Activated naive CD4-positive, alpha-beta T cell treated with anti-CD3 and anti-CD28 coated beads for 36 hours (primary cell): ENCODE results near the gene CRAMP1. TPM values are rescaled to one million over a fixed set of nuclear protein-coding genes. Genes with fewer than 3 reads are reported as not detected.

Experiments used
- CTCF ChIA-PET: fragments of 350-600 bp; sonication (Branson Sonifier 250); formaldehyde crosslinking; loops from one replicate; lab custom pipeline; 2021; ENCODE audit warnings: antibody characterized with exemption; lab: Charles Lee
- DNase-seq: peaks from one replicate; pipeline ENCODE4 v3.0.0-alpha.2; 2020
- H3K27ac Mint-ChIP-seq: one replicate; pipeline ENCODE4 v1.8.0; 2021; ENCODE audit warnings: mild to moderate bottlenecking, mixed read lengths
- H3K27me3 Mint-ChIP-seq: one replicate; pipeline ENCODE4 v1.8.0; 2021; ENCODE audit warnings: low read depth, mixed read lengths
- H3K36me3 Mint-ChIP-seq: one replicate; pipeline ENCODE4 v1.8.0; 2021; ENCODE audit warnings: low read depth, mixed read lengths
- H3K4me1 Mint-ChIP-seq: one replicate; pipeline ENCODE4 v1.8.0; 2021; ENCODE audit warnings: low read depth, mixed read lengths
- H3K4me3 Mint-ChIP-seq: one replicate; pipeline ENCODE4 v1.8.0; 2021; ENCODE audit warnings: mild to moderate bottlenecking, moderate library complexity, mixed read lengths
- H3K9me3 Mint-ChIP-seq: one replicate; pipeline ENCODE4 v1.8.0; 2021; ENCODE audit warnings: mixed read lengths
- intact Hi-C: fragments of 100-400 bp; cut with micrococcal nuclease; formaldehyde crosslinking; loops from one replicate; pipeline ENCODE4 v1.15.1; 2023
- total RNA-seq, 2 experiments: library from RNA; stranded (reverse); gene quantifications; one replicate each; pipeline ENCODE4 v1.2.3, GENCODE V29; 2021

CRAMP1 gene
- total RNA-seq, 2 experiments from 2014 or later: 11.3 to 15.7 TPM

DNA sequence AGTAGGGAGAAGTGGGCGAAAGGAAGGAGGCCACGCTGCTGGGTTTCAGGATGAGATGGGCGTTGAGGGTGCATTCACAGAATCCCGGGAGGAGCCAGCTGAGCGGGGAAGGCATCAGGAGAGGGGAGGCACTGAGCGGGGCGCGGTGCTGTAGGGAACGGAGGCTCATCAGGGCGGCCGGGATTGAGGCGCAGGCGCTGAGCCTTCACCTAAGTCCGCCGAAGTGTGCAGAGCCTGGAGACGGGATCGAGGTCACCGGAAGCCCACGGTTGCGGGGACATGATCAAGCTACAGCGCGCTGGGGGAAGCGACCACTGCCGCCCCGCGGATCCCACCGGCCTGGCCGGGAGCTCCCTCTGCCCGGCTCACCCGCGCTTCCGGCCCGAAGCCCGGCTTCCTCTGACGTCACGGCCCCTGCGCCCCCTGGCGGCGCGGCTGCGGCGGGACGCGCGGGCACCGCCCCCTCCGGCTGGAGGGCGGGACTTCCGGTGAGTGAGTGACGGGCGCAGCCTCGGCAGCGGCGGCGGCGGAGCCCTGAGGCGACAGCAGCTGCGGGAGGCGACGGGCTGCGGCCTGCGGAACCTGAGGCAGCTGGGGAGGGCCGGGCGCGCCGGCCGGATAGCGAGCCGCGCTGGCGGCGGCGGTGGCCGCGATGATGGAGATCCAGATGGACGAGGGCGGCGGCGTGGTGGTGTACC, 93.7 kb downstream of the CRAMP1 start, which contains the start of gene MAPK8IP3:
TSS of gene MAPK8IP3 (plus strand) at position 508 of the 698 bp plus-strand sequence. CDS start at position 653, 145 bp downstream.
- peaks cover 32% of the 10 kb centered on the region for H3K4me1 Mint-ChIP-seq
- intact Hi-C loops: loop anchor here (1.0 to 5.0 kb wide), 6 partner anchors 28 to 285 kb away; partner anchors contain the start of genes CLCN7, CRAMP1, EME2 and IFT140
- no peaks in the 10 kb centered on the region for H3K27me3 Mint-ChIP-seq
- peak within 1 kb of the TSS; percentile 92 for H3K27ac Mint-ChIP-seq
- H3K4me3 Mint-ChIP-seq: peak within 1 kb of the TSS; percentile 98
- no peaks in the 10 kb centered on the region for H3K9me3 Mint-ChIP-seq
- peak; percentile 91 for DNase-seq
- CTCF ChIA-PET: interaction anchor here (0.6 to 2.1 kb wide), 16 partner anchors 22 to 795 kb away, joined by 3 to 10 read pairs (median 3); partner anchors contain the start of genes EME2, JPT2, MRPS34 and NUBP2
- H3K36me3 Mint-ChIP-seq: peaks cover 4% of the 10 kb centered on the region

DNA sequence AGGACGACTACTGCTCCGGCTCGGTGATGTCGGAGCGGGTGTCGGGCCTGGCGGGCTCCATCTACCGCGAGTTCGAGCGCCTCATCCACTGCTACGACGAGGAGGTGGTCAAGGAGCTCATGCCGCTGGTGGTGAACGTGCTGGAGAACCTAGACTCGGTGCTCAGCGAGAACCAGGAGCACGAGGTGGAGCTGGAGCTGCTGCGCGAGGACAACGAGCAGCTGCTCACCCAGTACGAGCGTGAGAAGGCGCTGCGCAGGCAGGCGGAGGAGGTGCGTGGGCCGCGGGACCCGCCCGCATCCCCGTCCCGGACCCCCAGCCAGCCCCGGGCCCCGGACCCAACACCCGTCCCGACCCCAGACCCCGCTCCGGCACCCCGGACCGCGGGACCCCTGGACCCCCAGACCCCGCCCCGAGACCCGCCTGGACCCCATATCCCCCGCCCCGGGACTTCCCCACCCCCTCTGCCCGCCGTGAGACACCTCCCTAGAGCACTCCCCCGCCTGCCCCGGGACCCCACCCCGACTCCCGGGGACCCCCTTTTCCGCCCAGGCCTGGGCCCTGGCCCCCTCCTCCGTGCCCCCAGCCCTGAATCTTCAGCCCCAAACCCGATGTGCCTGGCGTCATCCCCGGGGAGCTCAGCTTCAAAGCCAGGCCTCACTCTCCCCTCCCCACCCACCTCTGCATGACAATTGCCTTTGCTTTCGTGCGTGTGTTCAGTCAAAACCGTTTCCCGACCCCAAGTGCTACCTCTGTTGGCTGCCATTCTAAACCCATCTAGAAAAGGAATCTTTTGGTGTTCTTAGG, 94.4 kb downstream of the CRAMP1 start:
- DNase-seq: peak; percentile 65
- peaks cover 32% of the 10 kb centered on the region for H3K4me1 Mint-ChIP-seq
- CTCF ChIA-PET: interaction anchor here (0.6 to 2.1 kb wide), 12 partner anchors 25 to 795 kb away, joined by 3 to 10 read pairs (median 3); partner anchors contain the start of genes EME2, JPT2, MRPS34 and NUBP2
- no peaks in the 10 kb centered on the region for H3K36me3 Mint-ChIP-seq
- intact Hi-C loops: loop anchor here (1.0 to 5.0 kb wide), 6 partner anchors 17 to 286 kb away; partner anchors contain the start of genes CLCN7, CRAMP1, EME2 and IFT140
- no peaks in the 10 kb centered on the region for H3K27me3 Mint-ChIP-seq
- H3K27ac Mint-ChIP-seq: peak overlapping the region; percentile 80
- H3K9me3 Mint-ChIP-seq: no peaks in the 10 kb centered on the region
- peak overlapping the region; percentile 98 for H3K4me3 Mint-ChIP-seq

DNA sequence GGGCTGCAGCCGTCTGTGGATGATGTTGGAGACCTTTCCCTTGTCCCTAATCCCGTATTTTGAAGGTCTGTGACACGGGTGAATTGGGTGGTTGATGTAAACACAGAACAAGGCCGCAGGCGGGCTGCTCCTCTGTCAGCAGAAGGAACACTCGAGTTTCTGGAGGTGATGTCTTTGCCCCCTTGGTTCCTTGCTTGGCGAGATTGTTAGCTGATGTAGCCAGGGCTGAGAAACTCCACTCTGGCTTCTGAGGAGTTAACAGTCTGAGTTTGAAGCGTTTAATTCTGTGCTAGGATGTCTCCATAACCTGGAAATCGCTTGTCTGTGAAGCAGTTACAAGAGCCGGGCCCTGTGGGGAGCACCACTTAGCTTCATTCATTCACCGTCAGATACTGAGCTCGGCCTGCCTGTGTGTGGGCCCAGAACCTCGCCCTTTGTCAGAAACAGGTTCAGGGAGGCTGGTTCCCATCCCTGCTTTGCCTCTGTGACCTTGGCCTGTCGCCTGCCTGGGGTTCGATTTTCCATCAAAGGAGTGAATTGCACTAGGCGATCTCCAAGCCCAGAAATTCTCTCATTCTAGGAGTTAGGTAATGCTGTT, 95.1 kb downstream of the CRAMP1 start:
- Mint-ChIP-seq H3K4me1 (peaks cover 33% of the 10 kb centered on the region), H3K9me3 (no peaks in the 10 kb centered on the region), H3K4me3 (peak overlapping the region; percentile 89), H3K27ac (peak overlapping the region; percentile 78), H3K27me3 (no peaks in the 10 kb centered on the region), H3K36me3 (no peaks in the 10 kb centered on the region)
- peak; percentile 39 for DNase-seq
- CTCF ChIA-PET: interaction anchor here (0.8 to 1.3 kb wide), 2 partner anchors 25 to 75 kb away, joined by 3 to 5 read pairs; partner anchors contain the start of genes NUBP2 and SPSB3
- intact Hi-C loops: loop anchor here (1.0 to 5.0 kb wide), 5 partner anchors 16 to 286 kb away; partner anchors contain the start of genes CLCN7, EME2, MRPS34 and NUBP2

DNA sequence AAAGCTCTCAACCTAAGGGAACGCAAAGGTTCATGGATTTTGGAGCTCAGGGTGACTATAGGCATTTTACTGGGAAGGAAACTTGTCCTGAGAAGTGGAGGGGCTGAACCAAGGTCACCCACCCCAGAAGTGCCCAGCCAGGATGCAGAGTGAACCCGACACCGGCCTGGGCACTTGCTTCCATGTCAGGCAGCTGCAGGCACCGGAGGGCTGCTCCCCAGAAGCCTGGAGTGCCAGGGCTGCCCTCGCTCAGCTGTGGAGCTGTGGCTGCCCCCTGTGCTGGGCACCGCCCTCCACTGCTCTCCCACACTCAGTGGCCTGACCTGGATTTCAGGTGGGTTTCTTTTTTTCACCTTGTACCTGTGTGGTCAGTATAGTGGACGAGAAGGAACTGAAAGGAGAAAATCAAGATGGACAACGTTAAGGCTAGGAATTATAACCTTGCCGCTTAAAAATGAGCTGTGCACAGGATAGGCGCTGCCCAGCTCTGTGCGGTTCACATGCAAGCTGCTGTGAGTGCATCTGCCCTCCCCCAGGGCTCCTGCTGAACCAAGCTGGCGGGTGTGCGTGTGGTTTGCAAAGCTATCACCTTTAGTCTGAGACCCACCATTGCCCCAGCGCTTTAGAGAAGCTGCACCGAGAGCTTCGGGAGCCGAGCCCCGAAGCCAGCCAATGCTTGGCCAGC, 96.1 kb downstream of the CRAMP1 start:
- intact Hi-C loops: loop anchor here (5.0 kb wide), 1 partner anchor 231 kb away; the partner anchor contains the start of gene CLCN7
- Mint-ChIP-seq H3K9me3 (no peaks in the 10 kb centered on the region), H3K4me3 (peak overlapping the region; percentile 89), H3K4me1 (peaks cover 42% of the 10 kb centered on the region), H3K27me3 (no peaks in the 10 kb centered on the region), H3K27ac (no peak overlapping the region), H3K36me3 (no peaks in the 10 kb centered on the region)
- DNase-seq: no peak
- CTCF ChIA-PET: interaction anchor here (0.8 kb wide), 1 partner anchor 74 kb away, joined by 5 read pairs; the partner anchor contains the start of genes NUBP2 and SPSB3

DNA sequence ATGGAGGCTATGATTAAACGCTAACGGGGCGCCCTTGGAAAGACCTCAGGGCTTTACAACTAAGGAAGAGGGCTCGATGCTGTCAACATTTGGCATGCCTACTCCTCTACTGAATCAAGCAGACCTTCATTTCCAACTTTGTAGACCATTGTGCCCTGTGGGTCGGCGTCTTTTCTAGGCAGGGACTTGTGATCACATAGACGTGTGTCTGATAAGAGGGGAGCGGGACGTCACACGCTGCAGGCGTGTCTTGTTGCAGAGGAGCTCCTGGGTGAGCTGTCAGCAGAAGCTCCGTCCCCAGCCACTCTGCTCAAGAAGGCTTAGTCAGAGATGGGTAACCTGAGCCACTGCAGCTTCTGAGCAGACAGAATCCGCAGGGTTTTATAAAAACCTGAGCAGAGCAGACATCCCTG, 96.6 kb downstream of the CRAMP1 start:
- Mint-ChIP-seq H3K9me3 (no peaks in the 10 kb centered on the region), H3K27ac (no peak overlapping the region), H3K27me3 (no peaks in the 10 kb centered on the region), H3K36me3 (no peaks in the 10 kb centered on the region), H3K4me3 (no peak overlapping the region), H3K4me1 (peaks cover 43% of the 10 kb centered on the region)
- intact Hi-C loops: loop anchor here (5.0 kb wide), 1 partner anchor 231 kb away; the partner anchor contains the start of gene CLCN7
- CTCF ChIA-PET: no interaction called here
- DNase-seq: no peak

DNA sequence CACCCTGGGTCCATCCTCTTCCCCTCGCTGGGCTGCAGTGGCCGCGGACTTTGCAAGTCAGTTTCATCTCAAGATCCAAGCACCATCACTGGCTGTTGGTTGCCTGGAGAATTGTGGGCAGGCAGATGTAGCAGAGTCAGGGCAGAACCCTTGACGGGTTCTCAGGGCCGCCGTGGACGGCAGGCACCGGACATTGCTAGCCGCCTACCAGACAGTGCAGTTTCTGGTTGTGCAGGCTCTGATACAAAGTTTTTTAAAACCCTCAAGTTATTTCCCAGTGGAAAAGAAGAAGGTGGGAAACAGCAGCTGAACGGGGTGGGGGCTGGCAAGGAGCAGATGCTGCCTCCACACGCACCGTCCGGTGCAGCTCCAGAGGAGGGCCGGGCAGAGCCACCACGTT, 97.2 kb downstream of the CRAMP1 start:
- Mint-ChIP-seq H3K4me3 (no peak overlapping the region), H3K36me3 (no peaks in the 10 kb centered on the region), H3K27me3 (no peaks in the 10 kb centered on the region), H3K27ac (no peak overlapping the region), H3K4me1 (peaks cover 42% of the 10 kb centered on the region), H3K9me3 (no peaks in the 10 kb centered on the region)
- CTCF ChIA-PET: no interaction called here
- intact Hi-C loops: loop anchor here (5.0 kb wide), 1 partner anchor 232 kb away; the partner anchor contains the start of gene CLCN7
- no peak for DNase-seq

DNA sequence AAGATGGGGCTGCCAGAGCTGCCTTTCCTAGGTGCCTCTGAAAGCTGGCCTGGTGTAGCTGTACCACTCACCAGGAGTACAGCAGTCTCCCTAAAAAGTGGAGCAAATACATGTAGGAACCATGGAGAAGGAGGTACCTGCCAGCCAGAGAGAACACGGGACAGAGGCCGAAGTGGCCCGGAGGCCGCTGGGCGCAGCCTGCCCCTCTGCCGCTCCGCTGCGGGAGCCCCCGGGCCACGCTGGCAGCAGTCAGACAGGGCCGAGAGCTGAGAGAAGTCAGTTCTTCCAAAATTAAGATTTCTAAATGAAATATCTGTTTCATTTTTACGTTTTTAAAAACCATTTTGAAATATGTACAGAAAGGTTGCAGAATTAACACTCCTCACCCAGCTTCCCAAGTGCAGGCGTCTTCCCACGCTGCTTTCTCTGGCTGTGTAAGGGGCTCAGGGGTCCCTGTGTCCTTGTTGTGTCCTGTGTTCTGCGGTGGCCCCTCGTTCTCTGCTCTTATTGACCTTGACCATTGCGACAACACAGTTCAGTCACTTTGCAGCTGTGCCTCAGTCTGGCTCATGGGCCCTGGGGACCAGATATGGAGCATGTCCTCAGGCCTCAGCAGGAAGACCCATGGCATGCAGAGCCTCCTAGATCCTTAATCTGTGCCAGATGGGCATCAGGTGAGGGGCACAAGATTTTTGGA, 98.8 kb downstream of the CRAMP1 start:
- DNase-seq: no peak
- no peaks in the 10 kb centered on the region for H3K36me3 Mint-ChIP-seq
- no peaks in the 10 kb centered on the region for H3K9me3 Mint-ChIP-seq
- CTCF ChIA-PET: interaction anchor here (0.6 to 0.7 kb wide), 3 partner anchors 94 to 347 kb away, joined by 3 to 5 read pairs (median 4); partner anchors contain the start of gene UQCC4
- no peaks in the 10 kb centered on the region for H3K27me3 Mint-ChIP-seq
- intact Hi-C loops: no loop called here
- peaks cover 35% of the 10 kb centered on the region for H3K4me1 Mint-ChIP-seq
- H3K27ac Mint-ChIP-seq: no peak overlapping the region
- no peak overlapping the region for H3K4me3 Mint-ChIP-seq

DNA sequence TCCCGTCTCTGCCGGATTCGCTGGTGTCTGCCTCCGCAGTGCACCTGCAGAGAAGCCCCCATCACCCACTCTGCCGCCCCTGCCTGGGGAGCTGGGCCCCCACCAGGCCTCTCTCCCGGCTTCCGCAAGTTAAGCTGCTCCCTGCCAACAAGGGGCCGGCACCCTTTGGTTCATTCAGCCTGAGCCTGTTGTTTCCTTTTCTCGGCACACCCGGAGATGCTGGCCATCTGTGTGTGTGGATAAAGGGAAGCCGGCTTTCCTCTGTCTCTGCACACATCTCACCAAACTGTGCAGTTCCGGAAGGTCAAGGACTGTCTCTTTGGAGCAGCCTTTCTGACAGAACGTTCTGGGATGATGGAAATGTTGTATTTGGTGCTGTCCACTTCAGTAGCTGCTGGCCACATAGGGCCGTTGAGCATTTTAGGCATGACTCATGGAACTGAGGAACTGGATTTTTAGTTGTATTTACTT, 100.7 kb downstream of the CRAMP1 start:
- Mint-ChIP-seq H3K36me3 (no peaks in the 10 kb centered on the region), H3K9me3 (no peaks in the 10 kb centered on the region), H3K27ac (no peak overlapping the region), H3K27me3 (no peaks in the 10 kb centered on the region), H3K4me3 (no peak overlapping the region), H3K4me1 (peaks cover 31% of the 10 kb centered on the region)
- CTCF ChIA-PET: no interaction called here
- intact Hi-C loops: no loop called here
- no peak for DNase-seq

DNA sequence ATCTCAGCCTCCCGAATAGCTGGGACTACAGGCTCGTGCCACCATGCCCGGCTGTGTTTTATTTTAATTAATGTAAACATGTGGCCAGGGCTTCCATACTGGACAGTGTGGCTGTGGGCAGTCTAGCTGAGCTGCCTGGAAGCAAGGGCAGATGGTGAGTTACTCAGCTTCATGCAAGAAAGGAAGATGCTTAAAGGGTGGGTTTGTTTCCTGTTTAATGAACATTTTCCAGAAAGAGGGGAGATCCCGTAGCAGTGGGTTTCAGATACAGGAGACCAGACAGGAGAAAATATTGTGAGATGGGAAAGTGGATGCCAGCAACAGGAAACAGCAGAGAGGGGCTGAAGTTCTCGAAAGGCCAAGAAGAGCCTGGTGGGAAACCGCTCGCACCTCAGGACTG, 101.2 kb downstream of the CRAMP1 start:
- Mint-ChIP-seq H3K4me1 (peaks cover 26% of the 10 kb centered on the region), H3K27me3 (no peaks in the 10 kb centered on the region), H3K27ac (no peak overlapping the region), H3K36me3 (no peaks in the 10 kb centered on the region), H3K4me3 (no peak overlapping the region), H3K9me3 (no peaks in the 10 kb centered on the region)
- CTCF ChIA-PET: no interaction called here
- intact Hi-C loops: no loop called here
- no peak for DNase-seq

DNA sequence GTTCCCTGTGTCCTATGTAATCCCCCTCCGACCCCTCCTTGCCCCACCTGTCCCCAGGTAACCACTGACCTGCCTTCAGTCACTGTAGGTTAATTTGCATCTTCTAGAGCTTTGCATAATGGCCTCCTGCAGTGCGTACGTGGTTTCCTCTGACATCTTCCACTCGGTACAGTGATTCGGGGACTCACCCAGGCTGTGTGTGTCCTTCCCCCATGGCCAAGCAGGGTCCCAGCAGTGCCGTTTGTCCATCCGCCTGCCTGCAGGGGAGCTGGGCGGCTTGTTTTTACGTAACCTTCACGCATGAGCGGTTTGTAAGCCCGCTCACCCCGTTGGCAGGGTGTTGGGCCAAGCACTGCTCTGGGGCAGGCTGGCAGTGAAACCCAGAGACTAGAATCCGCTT, 101.8 kb downstream of the CRAMP1 start:
- H3K4me3 Mint-ChIP-seq: no peak overlapping the region
- no peaks in the 10 kb centered on the region for H3K36me3 Mint-ChIP-seq
- CTCF ChIA-PET: no interaction called here
- no peaks in the 10 kb centered on the region for H3K27me3 Mint-ChIP-seq
- H3K27ac Mint-ChIP-seq: no peak overlapping the region
- intact Hi-C loops: no loop called here
- peaks cover 25% of the 10 kb centered on the region for H3K4me1 Mint-ChIP-seq
- H3K9me3 Mint-ChIP-seq: no peaks in the 10 kb centered on the region
- no peak for DNase-seq

DNA sequence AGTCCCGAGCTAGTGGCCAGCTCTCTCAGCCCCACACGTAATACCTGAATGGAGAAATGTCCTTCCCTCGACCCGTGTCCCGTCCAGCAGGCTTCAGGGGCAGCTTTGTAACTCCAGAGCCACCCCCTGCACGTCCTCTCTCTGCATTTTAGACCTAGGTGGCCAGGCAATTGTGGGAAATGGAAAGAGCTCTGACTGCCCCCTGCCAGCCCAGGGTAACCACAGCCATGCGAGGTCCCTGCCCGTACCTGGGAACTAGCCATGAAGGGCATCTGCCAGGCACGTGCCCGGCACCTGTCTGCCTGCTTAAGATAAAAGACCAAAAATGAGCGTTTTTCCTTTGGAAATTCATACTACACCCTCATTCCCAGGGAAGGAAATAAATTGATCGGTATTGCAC, 103.1 kb downstream of the CRAMP1 start:
- CTCF ChIA-PET: no interaction called here
- no peaks in the 10 kb centered on the region for H3K27me3 Mint-ChIP-seq
- no peaks in the 10 kb centered on the region for H3K36me3 Mint-ChIP-seq
- H3K4me3 Mint-ChIP-seq: no peak overlapping the region
- intact Hi-C loops: no loop called here
- H3K27ac Mint-ChIP-seq: no peak overlapping the region
- H3K4me1 Mint-ChIP-seq: peaks cover 29% of the 10 kb centered on the region
- no peak for DNase-seq
- H3K9me3 Mint-ChIP-seq: no peaks in the 10 kb centered on the region
